ENCODE data around the gene LBHD2.

Gene LBHD2

DNA sequence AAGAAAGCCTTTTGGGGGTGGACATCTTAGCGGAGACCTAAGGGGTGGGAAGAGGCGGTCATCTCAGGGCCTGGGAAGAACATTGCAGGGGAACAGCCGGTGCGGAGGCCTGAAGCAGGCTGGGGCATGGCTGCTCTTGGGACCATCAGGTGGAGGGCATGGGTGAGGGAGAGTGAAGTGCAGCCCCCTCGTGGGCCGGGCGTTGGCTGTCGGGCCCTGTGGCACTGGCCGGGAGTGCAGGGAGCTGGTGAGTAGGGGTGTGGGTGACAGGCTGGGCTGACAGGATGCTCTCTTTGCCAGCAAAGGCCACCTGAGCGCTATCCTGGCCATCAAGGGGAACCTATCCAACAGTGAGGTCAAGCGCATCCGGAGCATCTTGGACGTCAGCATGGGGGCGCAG, 50.9 kb downstream of the LBHD2 start:
- DNase-seq: no peak

DNA sequence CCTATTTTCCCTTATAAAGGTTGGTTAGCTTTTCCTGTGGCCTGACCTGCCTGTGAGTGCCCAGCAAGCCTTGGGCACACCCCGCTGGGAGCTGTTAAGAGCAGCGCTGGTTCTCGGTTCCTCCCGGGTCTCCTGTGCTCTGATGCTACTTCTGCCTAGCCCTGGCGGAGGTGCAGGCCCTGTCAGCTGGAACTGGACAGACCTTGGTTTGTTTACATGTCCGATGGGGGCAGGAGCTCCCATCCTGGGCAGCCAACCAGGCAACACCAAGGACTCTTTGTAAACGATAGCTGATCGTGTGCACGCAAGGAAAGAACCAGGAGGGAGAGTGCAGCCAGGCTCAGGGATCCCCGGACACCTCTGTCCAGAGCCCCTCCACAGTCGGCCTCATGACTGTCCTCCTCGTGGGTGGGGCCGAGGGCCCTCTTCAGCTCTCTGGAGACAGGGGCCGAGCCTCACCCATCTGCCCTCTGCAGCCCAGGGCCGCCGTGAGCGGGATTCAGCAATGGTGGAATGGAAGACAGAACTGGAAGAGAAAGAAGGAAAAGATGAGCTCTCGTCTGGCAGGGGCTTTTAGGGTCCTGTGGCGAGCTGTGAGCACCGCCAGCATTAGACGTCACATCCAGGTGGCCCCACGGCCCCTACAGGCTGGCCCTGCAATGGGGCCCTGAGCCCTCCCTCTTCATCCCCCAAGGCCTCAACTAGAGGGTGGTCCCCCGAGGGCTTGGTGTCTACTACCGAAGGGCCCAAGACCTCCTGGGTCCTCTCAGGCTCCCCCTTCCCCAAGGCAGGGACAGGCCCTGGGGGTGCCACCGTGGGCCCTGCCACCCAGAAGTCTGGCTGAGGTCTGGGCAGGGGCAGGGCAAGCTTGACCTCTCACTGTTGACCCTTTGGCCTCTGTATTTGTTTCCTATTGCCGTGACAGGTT, 51.6 kb downstream of the LBHD2 start:
- no peak for DNase-seq

DNA sequence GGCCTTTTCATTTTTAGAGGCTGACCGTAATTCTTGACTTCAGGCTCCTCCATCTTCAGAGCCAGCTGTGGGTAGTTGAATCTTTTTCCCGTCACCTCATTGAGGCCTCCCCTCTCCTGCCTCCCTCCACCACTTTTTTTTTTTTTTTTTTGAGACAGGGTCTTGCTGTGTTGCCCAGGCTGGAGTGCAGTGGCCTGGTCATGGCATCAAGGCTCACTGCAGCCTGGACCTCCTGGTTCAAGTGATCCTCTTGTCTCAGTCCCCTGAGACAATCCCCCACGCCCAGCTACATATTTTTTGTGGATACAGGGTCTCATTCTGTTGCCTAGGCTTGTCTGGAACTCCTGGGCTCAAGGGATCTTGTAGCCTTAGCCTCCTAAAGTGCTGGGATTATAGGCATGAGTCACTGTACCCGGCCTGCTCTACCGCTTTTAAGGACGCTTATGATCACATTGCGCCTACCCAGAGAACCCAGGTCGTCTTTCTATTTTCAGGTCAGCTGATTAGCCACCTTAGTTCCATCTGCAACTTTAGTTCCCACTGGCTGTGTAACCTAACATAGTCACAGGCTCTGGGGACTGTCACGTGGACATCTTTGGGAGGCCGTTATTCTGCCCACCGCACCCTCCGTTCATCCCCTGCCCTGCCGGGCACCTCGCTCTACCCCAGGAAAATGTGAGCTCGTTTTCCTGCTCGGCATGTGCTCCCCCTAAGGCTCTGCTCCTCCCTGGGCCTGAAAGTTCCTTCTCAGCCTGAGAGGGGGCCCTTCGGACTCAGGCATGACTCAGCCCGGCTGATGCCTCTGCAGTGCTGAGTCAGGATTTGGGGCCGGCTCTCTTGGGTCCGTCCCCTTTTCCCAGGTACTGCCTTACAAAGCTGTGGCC, 52.6 kb downstream of the LBHD2 start:
- no peak for DNase-seq

DNA sequence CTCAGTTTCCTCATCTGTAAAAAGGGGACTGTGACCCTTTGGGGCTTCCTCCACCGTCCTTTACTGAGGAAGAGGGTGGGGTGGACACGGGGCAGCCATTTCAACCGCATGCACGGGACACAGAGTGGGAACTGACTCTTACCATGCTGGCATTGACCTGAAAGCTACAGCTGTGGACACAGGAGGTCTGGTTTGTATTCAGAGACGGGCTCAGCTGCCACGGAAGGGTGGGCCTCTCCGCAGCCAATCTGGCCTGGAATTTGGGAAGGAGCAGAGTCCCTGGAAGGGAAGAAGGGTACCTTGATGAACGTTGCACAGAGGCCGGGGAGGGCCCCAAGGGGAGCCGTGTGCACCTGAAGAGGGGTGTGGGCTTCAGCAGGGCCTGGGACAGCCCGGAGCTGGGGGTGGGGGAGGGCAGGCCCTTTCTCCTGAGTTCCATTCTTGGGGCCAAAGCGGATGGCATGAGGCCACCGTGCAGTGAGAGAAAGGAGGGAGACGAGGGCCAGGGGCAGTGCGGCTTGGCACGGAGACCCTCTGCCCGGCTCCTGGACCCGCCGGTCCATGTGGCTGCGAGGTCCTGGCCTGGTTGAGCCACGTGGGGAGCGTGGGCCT, 53.8 kb downstream of the LBHD2 start:
- DNase-seq: no peak

DNA sequence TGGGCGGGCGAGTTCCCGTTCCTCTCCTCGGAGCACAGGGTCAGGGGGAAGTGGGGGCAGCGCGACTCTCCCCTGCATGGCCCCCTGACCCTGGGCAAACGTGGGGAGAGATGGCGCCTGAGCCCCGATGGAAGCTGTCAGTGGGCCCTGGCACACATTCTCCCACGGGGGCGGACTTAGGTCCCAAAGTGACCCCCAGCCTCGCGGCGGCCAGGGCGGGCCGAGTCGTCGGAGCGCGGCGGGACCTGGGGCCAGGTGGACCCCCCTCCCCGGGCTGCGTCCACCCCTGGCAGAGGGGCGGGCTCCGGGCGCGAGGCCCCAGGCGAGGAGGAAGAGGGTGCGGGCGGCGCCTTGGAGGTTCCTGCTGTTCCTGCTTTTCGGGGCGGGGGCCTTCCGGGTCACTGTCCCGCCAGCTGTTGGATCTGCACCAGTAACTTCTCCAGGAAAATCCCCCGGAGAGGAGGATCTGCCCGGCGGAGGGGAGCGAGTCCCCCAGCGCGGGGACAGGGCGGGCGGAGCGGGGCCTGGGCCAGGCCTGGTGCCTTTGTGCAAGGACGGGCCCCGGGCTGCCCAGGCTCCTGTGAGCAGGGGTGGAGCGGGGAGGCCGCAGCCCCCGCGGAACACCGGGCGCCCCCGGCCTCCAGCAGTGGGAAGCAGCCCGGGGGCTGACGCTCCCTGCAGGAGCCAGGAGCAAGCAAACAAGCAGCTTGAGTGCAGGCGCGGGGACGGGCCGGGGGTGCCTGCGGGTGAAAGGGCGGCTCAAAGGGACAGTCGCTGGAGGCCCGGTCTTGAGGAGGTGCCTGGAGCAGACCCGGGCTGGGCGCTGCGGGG, 54.5 kb downstream of the LBHD2 start:
- DNase-seq: no peak

DNA sequence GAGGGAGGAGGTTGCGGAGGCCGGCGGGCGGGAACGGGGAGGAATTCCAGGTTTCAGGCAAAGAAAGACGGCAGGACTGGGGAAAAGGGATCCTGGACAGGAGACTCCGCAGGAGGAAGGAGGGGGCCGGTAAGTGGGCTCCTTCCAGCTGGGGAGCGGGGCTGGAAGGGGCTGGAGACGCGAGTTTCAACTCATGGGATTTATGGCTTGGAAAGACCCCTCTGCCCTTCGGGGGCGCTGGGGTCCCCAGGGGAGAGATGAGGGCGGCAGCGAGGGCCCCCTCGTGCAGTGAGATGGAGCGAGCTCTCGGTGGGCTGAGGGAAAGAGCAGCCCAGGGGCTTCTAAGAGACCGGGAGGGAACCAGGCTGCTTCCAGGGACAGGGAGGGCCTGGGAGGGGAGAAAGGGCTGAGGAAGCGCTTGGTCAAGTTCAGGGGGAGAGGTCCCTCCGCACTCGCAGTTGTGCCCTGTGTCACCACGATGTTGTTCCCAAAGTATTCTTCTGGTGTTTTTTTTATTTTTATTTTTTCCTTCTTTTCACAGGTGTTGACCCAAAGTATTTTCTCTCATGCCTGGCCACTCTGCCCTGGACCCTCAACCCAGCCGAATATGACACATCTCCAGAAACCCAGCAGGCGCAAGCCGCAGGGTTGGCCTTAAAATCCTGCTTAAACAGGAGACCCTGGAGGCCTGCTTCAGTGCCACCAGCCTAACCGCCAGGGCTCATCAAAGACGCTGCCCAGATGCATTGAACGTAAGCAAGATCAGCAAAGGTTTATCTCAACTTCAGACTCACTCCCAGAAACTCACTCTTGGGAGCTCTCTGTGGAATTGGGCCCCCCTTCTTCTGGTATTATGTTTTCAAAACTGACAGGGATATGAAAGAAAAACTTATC, 55.4 kb downstream of the LBHD2 start:
- no peak for DNase-seq

Measured in NCI-H187 (cell line).